Tibial artery (tissue), 4 donors: ENCODE measurements around the gene SLC9A5.
A peak's percentile ranks its signal among the peaks of the same experiment; 100 is the strongest.

Source experiments
- DNase-seq, 2 donors: peaks; one replicate each; pipeline ENCODE4 v3.0.0-alpha.2; 2019
- H3K27ac ChIP-seq, 2 donors: fragments of 200-600 bp; sonication (generic) in 1 of 2; 1 replicate in 1 of 2; 2 replicates in 1 of 2; pipeline ENCODE4 v1.5.1; 2018 to 2019; ENCODE audit warnings: mild to moderate bottlenecking in 1 of 2
- H3K27me3 ChIP-seq, 2 donors: fragments of 200-600 bp; sonication (generic) in 1 of 2; one replicate each; pipeline versions ENCODE4 v1.5.1 to v1.6.0; 2016 to 2019
- H3K36me3 ChIP-seq, 3 donors: fragments of 200-600 bp; sonication (generic) in 2 of 3; one replicate each; pipeline ENCODE4 v1.5.1; 2016 to 2019; ENCODE audit warnings: mild to moderate bottlenecking in 2 of 3
- H3K4me1 ChIP-seq, 4 donors: fragments of 200-600 bp; sonication (generic) in 2 of 4; 1 replicate in 3 of 4; 2 replicates in 1 of 4; pipeline ENCODE4 v1.5.1; 2016 to 2019
- H3K4me3 ChIP-seq, 2 donors: fragments of 200-600 bp; sonication (generic) in 1 of 2; 1 replicate in 1 of 2; 2 replicates in 1 of 2; pipeline ENCODE4 v1.5.1; 2018 to 2019; ENCODE audit warnings: mild to moderate bottlenecking in 2 of 2
- H3K9me3 ChIP-seq, 3 donors: fragments of 200-600 bp; sonication (generic) in 1 of 3; one replicate each; pipeline ENCODE4 v1.5.1; 2016 to 2019
- CTCF ChIP-seq, 2 experiments: fragments of 200-600 bp in 1 of 2; fragments of 450-650 bp in 1 of 2; IDR thresholded peaks; one replicate each; pipeline ENCODE4 v1.5.1; 2017 to 2019; ENCODE audit warnings: antibody characterized with exemption in 2 of 2, mild to moderate bottlenecking in 1 of 2, moderate library complexity in 1 of 2
- intact Hi-C: fragments of 100-400 bp; cut with DNase I; formaldehyde crosslinking; loops from one replicate; pipeline ENCODE4 v1.15.0; 2023; ENCODE audit warnings: low total_unique reads

SLC9A5 gene

GRCh38 chr16:67294171-67294757, 45.5 kb downstream of the SLC9A5 start:
- TF ChIP-seq CTCF (IDR thresholded peaks at IDR 0.05): no peak
- H3K27me3 ChIP-seq: no peaks in the 10 kb centered on the region
- intact Hi-C loops: no loop called here
- no peak for DNase-seq
- H3K36me3 ChIP-seq: no peaks in the 10 kb centered on the region
- no peak overlapping the region for H3K27ac ChIP-seq
- H3K9me3 ChIP-seq: no peaks in the 10 kb centered on the region
- no peaks in the 10 kb centered on the region for H3K4me1 ChIP-seq
- H3K4me3 ChIP-seq: no peak overlapping the region

- no peaks in the 10 kb centered on the region for H3K27me3 ChIP-seq
- DNase-seq: no peak
- TF ChIP-seq CTCF (IDR thresholded peaks at IDR 0.05): no peak
- H3K4me3 ChIP-seq: no peak overlapping the region
- H3K9me3 ChIP-seq: no peaks in the 10 kb centered on the region
- intact Hi-C loops: no loop called here
- no peak overlapping the region for H3K27ac ChIP-seq
- H3K4me1 ChIP-seq: no peaks in the 10 kb centered on the region
- H3K36me3 ChIP-seq: no peaks in the 10 kb centered on the region
Measured at GRCh38 chr16:67294938-67295361, 46.2 kb downstream of the SLC9A5 start.

- H3K27me3 ChIP-seq: no peaks in the 10 kb centered on the region
- H3K36me3 ChIP-seq: no peaks in the 10 kb centered on the region
- intact Hi-C loops: no loop called here
- DNase-seq: no peak
- peaks cover 0 to 3% (median 1%) of the 10 kb centered on the region in 4 donors for H3K4me1 ChIP-seq
- no peak overlapping the region for H3K27ac ChIP-seq
- H3K4me3 ChIP-seq: no peak overlapping the region
- no peaks in the 10 kb centered on the region for H3K9me3 ChIP-seq
- no peak for TF ChIP-seq CTCF (IDR thresholded peaks at IDR 0.05)
Measured at GRCh38 chr16:67296420-67296819, 47.6 kb downstream of the SLC9A5 start.

- Histone ChIP-seq H3K4me3 (no peak overlapping the region), H3K36me3 (no peaks in the 10 kb centered on the region), H3K9me3 (no peaks in the 10 kb centered on the region), H3K27me3 (no peaks in the 10 kb centered on the region), H3K27ac (no peak overlapping the region), H3K4me1 (peaks cover 0 to 5% (median 2%) of the 10 kb centered on the region in 4 donors)
- no peak for TF ChIP-seq CTCF (IDR thresholded peaks at IDR 0.05)
- intact Hi-C loops: no loop called here
- peak in 1 of 2 donors; percentile 8 for DNase-seq
Measured at GRCh38 chr16:67298277-67298676, 49.5 kb downstream of the SLC9A5 start.

GRCh38 chr16:67299269-67299668, 50.5 kb downstream of the SLC9A5 start:
- no peak overlapping the region for H3K27ac ChIP-seq
- H3K9me3 ChIP-seq: no peaks in the 10 kb centered on the region
- no peaks in the 10 kb centered on the region for H3K36me3 ChIP-seq
- no peak for TF ChIP-seq CTCF (IDR thresholded peaks at IDR 0.05)
- no peaks in the 10 kb centered on the region for H3K27me3 ChIP-seq
- peaks cover 0 to 5% (median 2%) of the 10 kb centered on the region in 4 donors for H3K4me1 ChIP-seq
- H3K4me3 ChIP-seq: no peak overlapping the region
- intact Hi-C loops: no loop called here
- peak in 1 of 2 donors; percentile 60 for DNase-seq
